ENCODE data around the gene DRD2.

DRD2 gene

GRCh38 chr11:113497066-113497910 lies 22.1 kb upstream of the DRD2 start:
- POLR2A ChIA-PET: no interaction called here

GRCh38 chr11:113496026-113496651 lies 20.9 kb upstream of the DRD2 start:
- Histone ChIP-seq H3K27ac (ENCODE audit: extremely low read depth, low read depth, low read length) (no peak overlapping the region), H3K4me3 (ENCODE audit: low read depth, low read length) (no peak overlapping the region), H3K36me3 (ENCODE audit: control insufficient read depth in 2 of 2, insufficient read depth in 1 of 2, low read length in 2 of 2) (no peaks in the 10 kb centered on the region), H3K4me1 (ENCODE audit: control insufficient read depth, insufficient read depth, low read length) (no peaks in the 10 kb centered on the region), H3K9me3 (ENCODE audit: control insufficient read depth, insufficient read depth, low read depth, low read length) (no peaks in the 10 kb centered on the region)
- POLR2A ChIA-PET: no interaction called here
- CTCF ChIA-PET: interaction anchor here (0.6 kb wide), 1 partner anchor 340 kb away, joined by 3 read pairs; no protein-coding TSS in a partner anchor
- TF ChIP-seq KLF10 (tag by site-specific recombination; IDR thresholded peaks at IDR 0.05) (no peak), ZNF837 (tag by site-specific recombination; IDR thresholded peaks at IDR 0.05) (no peak), ZNF654 (tag by site-specific recombination; IDR thresholded peaks at IDR 0.05; ENCODE audit: low read depth) (no peak), ZNF555 (tag by site-specific recombination; conservative IDR thresholded peaks at IDR 0.05) (no peak), ZNF792 (tag by site-specific recombination; IDR thresholded peaks at IDR 0.05) (no peak), PATZ1 (tag by site-specific recombination; IDR thresholded peaks at IDR 0.05) (no peak), ZNF404 (tag by site-specific recombination; IDR thresholded peaks at IDR 0.05) (no peak), ZNF777 (tag by site-specific recombination; IDR thresholded peaks at IDR 0.05; ENCODE audit: borderline replicate concordance) (no peak), ZNF48 (tag by site-specific recombination; IDR thresholded peaks at IDR 0.05) (no peak), GLIS1 (tag by site-specific recombination; IDR thresholded peaks at IDR 0.05) (no peak)
- TF ChIP-seq, protein P1, sequence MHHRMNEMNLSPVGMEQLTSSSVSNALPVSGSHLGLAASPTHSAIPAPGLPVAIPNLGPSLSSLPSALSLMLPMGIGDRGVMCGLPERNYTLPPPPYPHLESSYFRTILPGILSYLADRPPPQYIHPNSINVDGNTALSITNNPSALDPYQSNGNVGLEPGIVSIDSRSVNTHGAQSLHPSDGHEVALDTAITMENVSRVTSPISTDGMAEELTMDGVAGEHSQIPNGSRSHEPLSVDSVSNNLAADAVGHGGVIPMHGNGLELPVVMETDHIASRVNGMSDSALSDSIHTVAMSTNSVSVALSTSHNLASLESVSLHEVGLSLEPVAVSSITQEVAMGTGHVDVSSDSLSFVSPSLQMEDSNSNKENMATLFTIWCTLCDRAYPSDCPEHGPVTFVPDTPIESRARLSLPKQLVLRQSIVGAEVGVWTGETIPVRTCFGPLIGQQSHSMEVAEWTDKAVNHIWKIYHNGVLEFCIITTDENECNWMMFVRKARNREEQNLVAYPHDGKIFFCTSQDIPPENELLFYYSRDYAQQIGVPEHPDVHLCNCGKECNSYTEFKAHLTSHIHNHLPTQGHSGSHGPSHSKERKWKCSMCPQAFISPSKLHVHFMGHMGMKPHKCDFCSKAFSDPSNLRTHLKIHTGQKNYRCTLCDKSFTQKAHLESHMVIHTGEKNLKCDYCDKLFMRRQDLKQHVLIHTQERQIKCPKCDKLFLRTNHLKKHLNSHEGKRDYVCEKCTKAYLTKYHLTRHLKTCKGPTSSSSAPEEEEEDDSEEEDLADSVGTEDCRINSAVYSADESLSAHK (tag by site-specific recombination; IDR thresholded peaks at IDR 0.05): no peak
- TF ChIP-seq, protein P2, sequence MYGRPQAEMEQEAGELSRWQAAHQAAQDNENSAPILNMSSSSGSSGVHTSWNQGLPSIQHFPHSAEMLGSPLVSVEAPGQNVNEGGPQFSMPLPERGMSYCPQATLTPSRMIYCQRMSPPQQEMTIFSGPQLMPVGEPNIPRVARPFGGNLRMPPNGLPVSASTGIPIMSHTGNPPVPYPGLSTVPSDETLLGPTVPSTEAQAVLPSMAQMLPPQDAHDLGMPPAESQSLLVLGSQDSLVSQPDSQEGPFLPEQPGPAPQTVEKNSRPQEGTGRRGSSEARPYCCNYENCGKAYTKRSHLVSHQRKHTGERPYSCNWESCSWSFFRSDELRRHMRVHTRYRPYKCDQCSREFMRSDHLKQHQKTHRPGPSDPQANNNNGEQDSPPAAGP (tag by site-specific recombination; IDR thresholded peaks at IDR 0.05): no peak

More at GRCh38 chr11:113497066-113497910, 22.1 kb upstream of the DRD2 start:
- Histone ChIP-seq H3K4me1 (ENCODE audit: control insufficient read depth, insufficient read depth, low read length) (no peaks in the 10 kb centered on the region), H3K9me3 (ENCODE audit: control insufficient read depth, insufficient read depth, low read depth, low read length) (no peaks in the 10 kb centered on the region), H3K27ac (ENCODE audit: extremely low read depth, low read depth, low read length) (no peak overlapping the region), H3K4me3 (ENCODE audit: low read depth, low read length) (no peak overlapping the region), H3K36me3 (ENCODE audit: control insufficient read depth in 2 of 2, insufficient read depth in 1 of 2, low read length in 2 of 2) (no peaks in the 10 kb centered on the region)
- CTCF ChIA-PET: interaction anchor here (0.5 kb wide), 1 partner anchor 47 kb away, joined by 3 read pairs; no protein-coding TSS in a partner anchor
- TF ChIP-seq HOXA7 (CRISPR knock-in tag; IDR thresholded peaks at IDR 0.05; ENCODE audit: borderline replicate concordance): no peak

DNA sequence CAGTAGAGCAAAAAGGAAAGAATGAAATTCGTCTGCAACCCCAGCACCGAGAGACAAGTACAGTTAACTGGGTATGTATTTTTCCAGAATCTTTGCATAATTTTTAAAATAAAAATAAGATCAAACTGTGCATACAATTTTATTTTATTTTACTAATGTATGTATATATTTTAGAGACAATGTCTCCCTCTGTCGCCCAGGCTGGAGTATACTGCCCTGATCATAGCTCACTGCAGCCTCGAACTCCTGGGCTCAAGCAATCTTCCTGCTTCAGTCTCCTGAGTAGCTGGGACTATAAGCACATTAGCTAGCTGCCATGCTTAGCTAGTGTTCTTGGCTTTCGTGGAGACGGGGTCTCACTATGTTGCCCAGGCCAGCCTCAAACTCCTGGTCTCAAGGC lies 18.8 kb upstream of the DRD2 start:
- POLR2A ChIA-PET: no interaction called here
- Histone ChIP-seq H3K27ac (ENCODE audit: extremely low read depth, low read depth, low read length) (no peak overlapping the region), H3K36me3 (ENCODE audit: control insufficient read depth in 2 of 2, insufficient read depth in 1 of 2, low read length in 2 of 2) (no peaks in the 10 kb centered on the region), H3K9me3 (ENCODE audit: control insufficient read depth, insufficient read depth, low read depth, low read length) (no peaks in the 10 kb centered on the region), H3K4me3 (ENCODE audit: low read depth, low read length) (no peak overlapping the region), H3K4me1 (ENCODE audit: control insufficient read depth, insufficient read depth, low read length) (no peaks in the 10 kb centered on the region)
- CTCF ChIA-PET: interaction anchor here (0.7 to 1.3 kb wide), 5 partner anchors 103 to 586 kb away, joined by 3 to 6 read pairs (median 4); no protein-coding TSS in a partner anchor
- no peak for TF ChIP-seq ZNF121 (tag by site-specific recombination; IDR thresholded peaks at IDR 0.05)
- no peak for TF ChIP-seq ZNF18 (tag by site-specific recombination; IDR thresholded peaks at IDR 0.05)
- no peak for TF ChIP-seq ZNF248 (tag by site-specific recombination; IDR thresholded peaks at IDR 0.05)
- TF ChIP-seq ZNF623 (tag by site-specific recombination; IDR thresholded peaks at IDR 0.05): no peak
- no peak for TF ChIP-seq TRIM28 (IDR thresholded peaks at IDR 0.05; ENCODE audit: borderline replicate concordance, low read length)
- no peak for TF ChIP-seq ZSCAN30 (tag by site-specific recombination; IDR thresholded peaks at IDR 0.05)
- no peak for TF ChIP-seq ZBTB49 (tag by site-specific recombination; IDR thresholded peaks at IDR 0.05; ENCODE audit: low read depth)
- TF ChIP-seq ZNF629 (tag by site-specific recombination; IDR thresholded peaks at IDR 0.05): no peak

All from HEK293 (cell line).